HG03575 (cell line): ENCODE measurements around the gene NTRK2.

Source experiments
- ATAC-seq: cut with Tn5 transposase; IDR thresholded peaks from one replicate; pipeline ENCODE4 v1.9.1; 2021; ENCODE audit not compliant: unreplicated experiment, insufficient number of reproducible peaks, low FRiP score; ENCODE audit errors: extremely low read depth

The NTRK2 gene

DNA sequence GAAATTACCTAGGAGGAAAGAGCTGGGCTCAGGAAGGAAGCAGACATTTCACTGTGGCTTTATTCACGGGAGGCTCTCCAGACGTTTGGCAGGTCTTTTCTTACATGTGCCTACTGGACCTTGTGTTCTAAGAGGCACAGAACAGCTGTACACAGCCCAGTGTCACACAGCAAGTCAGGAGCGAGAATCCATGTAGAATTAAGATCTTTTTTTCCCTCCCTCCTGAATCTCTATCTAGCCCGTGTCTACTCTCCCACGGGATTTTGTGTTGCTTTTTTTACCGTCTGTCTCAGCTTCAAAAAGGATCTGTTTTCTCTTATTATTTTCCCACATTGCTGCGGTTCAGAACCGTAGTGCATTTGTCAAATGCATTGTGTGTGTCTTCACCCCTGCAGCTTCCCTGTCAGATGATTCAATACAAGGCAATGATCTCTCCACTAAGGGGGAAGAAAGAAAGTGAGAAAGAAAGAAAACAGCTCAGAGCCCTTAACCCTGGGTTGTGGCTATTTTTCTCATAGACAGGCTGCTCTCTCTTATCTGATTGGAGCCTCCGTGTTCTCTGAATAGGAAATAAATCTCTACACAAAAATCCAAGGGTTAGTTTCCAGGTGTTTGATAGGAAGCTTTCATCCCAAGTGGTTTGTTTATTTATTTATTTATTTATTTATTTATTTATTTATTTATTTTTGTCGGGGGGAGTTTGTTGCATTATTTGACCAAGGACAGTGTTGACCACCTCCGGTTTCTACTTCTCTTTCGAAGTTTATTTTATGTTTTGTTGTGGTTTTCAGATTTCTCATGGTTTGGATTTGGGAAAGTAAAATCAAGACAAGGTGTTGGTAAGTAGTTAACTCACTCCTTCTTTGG is 191.0 kb downstream of the NTRK2 start:
- no peak for ATAC-seq

GRCh38 chr9:84861455-84861854 is 191.9 kb downstream of the NTRK2 start:
- ATAC-seq = no peak

DNA sequence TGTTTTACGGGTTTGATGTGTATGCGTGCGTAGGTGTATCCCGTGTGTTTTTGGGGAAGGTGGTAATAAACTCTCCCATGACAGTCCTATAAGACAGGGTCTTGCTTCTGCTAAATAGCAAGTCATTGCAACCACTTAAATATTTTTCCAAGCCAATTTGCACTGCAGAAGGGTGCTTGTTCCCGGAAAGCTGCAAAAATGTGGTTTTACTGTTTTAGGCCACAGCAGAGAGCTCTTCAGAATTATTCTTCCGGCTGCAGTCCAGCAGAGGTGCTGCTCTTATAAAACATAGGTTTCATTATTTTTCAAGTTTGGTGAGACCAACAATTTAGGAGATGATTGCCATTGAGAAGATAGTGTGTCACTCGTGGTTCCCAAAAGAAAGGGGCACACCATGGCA is 192.8 kb downstream of the NTRK2 start:
- ATAC-seq = no peak

DNA sequence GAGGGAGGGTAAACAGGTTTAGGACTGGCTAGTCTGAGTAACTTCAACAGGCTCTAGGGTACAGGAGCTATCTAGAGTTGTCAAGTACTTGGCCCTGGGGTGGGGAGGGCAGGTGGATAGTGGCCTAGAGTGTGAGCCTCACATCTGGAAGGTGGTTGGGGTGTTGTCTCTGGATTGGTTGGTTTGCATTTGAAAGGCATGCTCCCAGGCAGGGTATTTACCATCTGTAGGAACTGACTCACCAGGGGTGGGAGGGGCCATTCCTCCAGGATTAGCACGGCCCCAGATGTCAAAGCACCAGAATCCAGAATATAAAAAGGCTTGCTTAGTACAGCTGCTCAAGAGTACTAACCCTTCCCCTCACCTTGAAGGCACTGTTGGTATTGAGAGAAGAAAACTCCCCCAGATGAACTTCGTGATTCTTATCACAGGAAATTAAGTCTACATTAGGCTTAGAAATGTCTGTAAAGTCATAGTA is 193.3 kb downstream of the NTRK2 start:
- ATAC-seq = no peak

DNA sequence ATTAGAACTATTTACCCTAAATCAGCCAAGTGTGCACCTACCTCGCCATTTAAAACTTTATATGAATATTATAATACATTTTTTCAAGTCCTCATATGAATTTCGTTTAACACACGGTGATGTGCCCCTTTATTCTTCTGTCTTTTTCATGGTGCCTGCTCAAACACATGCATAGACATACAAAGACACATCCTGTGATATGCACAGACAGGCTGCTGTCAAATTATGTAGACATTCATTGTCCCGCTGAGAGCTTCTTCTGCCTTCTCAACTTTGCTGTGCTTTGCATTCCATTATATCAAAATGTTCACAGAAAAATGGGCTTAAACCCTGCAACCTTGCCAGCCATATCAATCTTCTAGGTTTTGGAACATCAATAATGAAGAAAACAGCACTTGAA is 193.8 kb downstream of the NTRK2 start:
- ATAC-seq = no peak

GRCh38 chr9:84866396-84867175 is 197.1 kb downstream of the NTRK2 start:
- no peak for ATAC-seq

DNA sequence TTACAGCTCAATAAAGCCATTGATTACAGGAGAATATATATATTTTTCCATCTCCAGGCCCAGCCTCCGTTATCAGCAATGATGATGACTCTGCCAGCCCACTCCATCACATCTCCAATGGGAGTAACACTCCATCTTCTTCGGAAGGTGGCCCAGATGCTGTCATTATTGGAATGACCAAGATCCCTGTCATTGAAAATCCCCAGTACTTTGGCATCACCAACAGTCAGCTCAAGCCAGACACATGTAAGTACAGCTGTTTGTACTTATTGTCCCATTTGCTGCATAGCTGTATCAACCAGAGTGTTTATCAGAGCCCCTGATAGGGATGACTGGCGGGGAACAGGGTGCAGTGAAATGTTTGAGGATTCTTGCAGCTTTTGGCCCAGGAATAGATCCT is 197.7 kb downstream of the NTRK2 start:
- no peak for ATAC-seq

DNA sequence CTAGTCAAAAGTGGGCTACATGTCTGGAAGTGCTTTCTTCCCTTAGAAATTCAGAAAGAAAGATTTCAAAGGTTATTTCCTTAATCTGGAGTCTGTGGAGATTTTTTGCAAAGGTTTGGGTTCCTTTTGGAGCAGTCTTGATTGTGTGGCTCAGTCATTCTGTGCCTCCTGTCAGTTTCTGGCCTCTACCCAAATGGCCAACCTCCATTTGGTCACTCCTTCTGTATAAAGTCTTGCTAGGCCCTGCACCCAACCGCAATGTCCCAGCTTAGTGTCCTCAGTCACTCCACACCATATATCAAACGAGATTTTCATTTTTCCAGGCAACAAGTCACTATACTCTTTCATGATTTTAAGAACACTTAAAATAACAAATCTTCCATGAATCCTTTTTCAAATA is 199.6 kb downstream of the NTRK2 start:
- ATAC-seq = no peak

- no peak for ATAC-seq
These were observed 202.5 kb downstream of the NTRK2 start for GRCh38 chr9:84871983-84872382.

DNA sequence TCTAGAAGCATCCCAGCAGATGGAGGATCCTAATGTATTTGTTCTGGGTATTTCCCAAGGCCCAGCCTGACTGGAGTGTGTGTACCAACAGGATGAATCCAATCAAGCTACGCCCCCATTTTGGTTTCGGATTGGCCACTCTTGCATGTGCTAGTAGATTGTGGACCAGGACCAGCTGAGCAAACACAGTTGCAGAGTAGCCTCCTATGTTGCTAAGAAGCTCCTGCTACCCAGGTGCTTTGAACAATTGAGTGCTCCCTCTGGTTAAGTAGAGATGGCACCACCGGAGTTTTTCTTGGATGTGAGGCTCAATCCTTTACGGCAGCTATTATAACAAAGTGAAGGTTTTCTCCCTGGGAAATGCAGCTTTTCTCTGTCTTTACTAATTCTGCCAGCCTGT is 204.5 kb downstream of the NTRK2 start:
- ATAC-seq = no peak

DNA sequence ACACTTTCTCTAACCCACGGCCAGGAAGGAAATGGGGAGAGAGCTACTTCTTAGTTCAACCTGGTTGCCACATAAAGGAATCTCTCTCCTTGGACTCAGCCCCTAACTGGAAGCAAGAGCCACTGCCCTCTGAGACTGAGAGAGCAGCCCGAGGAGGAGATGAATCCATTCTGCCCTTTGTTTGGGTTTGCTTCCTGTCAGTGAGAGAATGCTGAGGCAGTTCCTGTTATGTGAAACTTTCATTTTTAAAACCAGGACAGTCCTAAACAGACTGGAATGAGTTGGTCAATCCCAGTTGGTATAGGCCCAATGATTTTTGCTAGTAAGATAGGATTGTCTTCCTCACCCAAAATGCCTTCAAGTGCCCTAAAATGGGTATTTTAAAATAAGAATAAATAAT is 205.1 kb downstream of the NTRK2 start:
- ATAC-seq = no peak

DNA sequence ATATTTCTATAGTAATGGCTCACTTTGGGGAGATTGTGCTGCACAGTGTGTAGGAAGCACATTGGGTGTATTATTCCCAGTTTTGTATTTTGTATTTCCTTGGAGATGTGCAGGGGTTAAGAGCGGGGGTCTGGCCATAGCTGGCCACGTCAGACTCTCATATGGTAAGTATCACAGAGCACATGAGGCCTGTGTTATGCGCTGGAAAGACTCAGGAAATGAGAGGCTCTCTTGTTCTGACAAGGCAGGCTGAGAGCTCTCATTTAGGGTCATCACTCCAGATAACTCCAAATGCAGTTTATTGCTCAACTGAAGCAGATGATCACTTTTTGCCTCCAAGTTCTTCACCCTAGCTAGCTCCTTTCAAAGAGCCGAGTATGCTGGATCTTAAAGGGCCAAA is 205.7 kb downstream of the NTRK2 start:
- ATAC-seq = no peak

- ATAC-seq = no peak
These were observed 210.1 kb downstream of the NTRK2 start for GRCh38 chr9:84879631-84880030.

DNA sequence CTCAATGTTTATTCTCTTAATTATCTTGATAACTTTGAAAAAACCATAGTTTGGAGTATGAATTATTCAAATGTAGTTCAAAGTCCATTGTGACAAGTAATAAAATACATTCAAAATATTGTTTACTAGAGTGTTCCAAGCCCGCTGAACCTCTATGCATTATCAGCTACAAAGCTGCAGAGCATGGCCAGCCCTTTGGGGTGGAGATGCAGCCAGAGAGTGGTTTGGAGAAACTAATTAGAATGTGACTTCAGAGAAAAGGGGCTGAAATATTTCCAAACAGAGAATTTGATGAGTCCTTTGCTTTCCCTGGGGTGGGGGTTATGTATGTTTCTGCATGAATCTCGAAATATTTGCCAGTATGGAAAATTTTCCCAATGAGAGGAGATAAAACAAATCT is 211.3 kb downstream of the NTRK2 start:
- no peak for ATAC-seq

GRCh38 chr9:84886866-84887265 is 217.3 kb downstream of the NTRK2 start:
- ATAC-seq = no peak

DNA sequence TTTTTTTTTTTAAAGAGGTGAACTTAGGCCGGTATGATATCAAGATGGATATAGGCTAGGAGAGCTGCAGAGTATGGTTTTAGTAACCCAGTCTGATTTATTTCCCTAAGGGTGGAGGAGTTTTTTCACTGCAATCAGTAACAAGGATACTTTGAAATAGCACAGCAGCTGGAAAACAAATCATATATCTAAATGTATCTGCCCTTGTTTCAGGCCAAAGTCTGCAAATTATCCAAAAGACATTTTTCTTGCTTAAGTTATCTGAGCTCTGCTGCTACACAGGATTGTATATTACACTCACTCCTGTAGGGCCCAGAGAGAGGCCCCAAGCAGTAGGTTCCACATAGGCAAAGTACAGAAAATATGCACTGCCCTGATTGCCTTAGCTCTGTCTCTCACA is 222.4 kb downstream of the NTRK2 start:
- no peak for ATAC-seq

DNA sequence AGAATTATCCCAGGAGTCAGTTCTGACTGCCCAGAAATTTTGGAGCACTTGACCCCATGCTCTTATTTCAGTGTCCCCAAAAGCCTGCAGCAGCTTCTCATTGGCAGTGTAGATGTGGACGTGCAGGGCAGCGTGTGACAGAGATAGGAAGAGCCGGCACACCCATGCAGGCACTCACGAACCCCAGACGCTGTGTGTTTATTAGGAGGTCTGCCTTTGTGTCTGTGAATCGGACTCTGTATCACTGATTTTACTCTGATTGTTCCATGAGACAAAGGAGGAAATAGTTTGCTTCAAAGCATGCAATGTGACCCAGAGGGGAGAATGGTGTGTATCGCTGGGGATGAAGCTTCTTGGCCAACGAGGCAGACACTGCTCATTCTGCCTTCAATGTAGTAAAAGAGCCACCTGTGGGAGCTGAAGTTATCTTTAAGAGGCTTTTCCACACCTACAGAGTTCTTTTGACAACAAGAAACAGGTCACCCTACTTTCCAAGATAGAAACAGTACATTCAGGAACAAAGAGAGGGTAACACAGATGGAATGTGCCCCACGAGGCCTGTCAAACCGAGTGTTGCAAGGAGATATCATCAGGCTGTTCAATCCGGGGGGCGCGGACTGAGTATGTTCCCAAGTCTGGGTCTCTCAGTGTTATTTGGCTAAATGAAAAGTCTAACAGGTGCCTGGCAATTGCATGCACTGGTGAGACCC is 224.0 kb downstream of the NTRK2 start:
- ATAC-seq = no peak

DNA sequence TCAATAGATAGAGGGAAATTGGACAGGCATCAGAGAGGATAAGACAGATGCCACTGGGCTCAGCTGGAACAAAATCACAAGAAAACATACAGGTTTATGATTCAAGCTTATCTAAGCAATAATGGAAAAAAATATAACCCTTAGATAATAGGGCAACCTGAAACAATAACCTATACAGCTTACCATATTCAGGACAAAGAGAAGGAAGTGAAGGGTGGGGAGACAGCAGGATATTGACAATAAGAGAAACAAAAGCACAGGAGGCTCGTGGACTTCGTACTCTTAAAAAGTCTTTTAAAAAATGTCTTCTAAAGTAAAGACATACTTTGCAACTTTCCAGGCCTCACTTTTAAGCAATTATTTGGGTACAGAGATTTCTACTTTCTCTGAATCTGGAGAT is 225.3 kb downstream of the NTRK2 start:
- no peak for ATAC-seq

GRCh38 chr9:84897362-84898094 is 228.0 kb downstream of the NTRK2 start:
- no peak for ATAC-seq
